ENCODE measurements around the gene MYOM1. TPM values are rescaled to one million over a fixed set of nuclear protein-coding genes. Genes with fewer than 3 reads are reported as not detected.

Gene MYOM1
- total RNA-seq, 2 experiments from 2014 or later = 0.74 to 1.5 TPM

GRCh38 chr18:3048121-3048520 lies 171.6 kb downstream of the MYOM1 start:
- H3K27ac Mint-ChIP-seq = no peak overlapping the region
- Histone ChIP-seq H3K27ac (ENCODE audit: low read depth in 1 of 2, low read length in 2 of 2) (no peak overlapping the region), H3K9me3 (ENCODE audit: control insufficient read depth in 1 of 2, insufficient read depth in 1 of 2, low read length in 2 of 2) (no peaks in the 10 kb centered on the region), H3K4me3 (ENCODE audit: low read length) (no peak overlapping the region), H3K4me1 (ENCODE audit: insufficient read depth, low read length) (peaks cover 17% of the 10 kb centered on the region), H3K36me3 (ENCODE audit: insufficient read depth, low read length) (no peaks in the 10 kb centered on the region), H3K27me3 (ENCODE audit: control insufficient read depth in 1 of 2, insufficient read depth in 2 of 2, low read length in 2 of 2) (no peaks in the 10 kb centered on the region)
- no peak for TF ChIP-seq CTCF (IDR thresholded peaks at IDR 0.05)
- DNase-seq = peak in 1 of 14 experiments; percentile 19
- no peaks in the 10 kb centered on the region for H3K36me3 Mint-ChIP-seq (ENCODE audit: low read depth)
- intact Hi-C loops (cut with DNase I, micrococcal nuclease) = loop anchor here in 1 of 2 experiments (2.0 kb wide), 1 partner anchor 23 kb away; no protein-coding TSS in a partner anchor
- peaks cover 48% of the 10 kb centered on the region for H3K4me1 Mint-ChIP-seq (ENCODE audit: low read depth)
- H3K27me3 Mint-ChIP-seq = no peaks in the 10 kb centered on the region
- H3K9me3 Mint-ChIP-seq = no peaks in the 10 kb centered on the region
- H3K4me3 Mint-ChIP-seq = no peak overlapping the region
- ChIA-PET POLR2A (interaction anchor here (0.7 kb wide), 1 partner anchor 96 kb away, joined by 4 read pairs; no protein-coding TSS in a partner anchor), CTCF (no interaction called here)
- no peak for ATAC-seq (ENCODE audit: poor library complexity)

- Histone ChIP-seq H3K36me3 (ENCODE audit: insufficient read depth, low read length) (no peaks in the 10 kb centered on the region), H3K27me3 (ENCODE audit: control insufficient read depth in 1 of 2, insufficient read depth in 2 of 2, low read length in 2 of 2) (no peaks in the 10 kb centered on the region), H3K4me3 (ENCODE audit: low read length) (no peak overlapping the region), H3K4me1 (ENCODE audit: insufficient read depth, low read length) (peaks cover 5% of the 10 kb centered on the region), H3K9me3 (ENCODE audit: control insufficient read depth in 1 of 2, insufficient read depth in 1 of 2, low read length in 2 of 2) (no peaks in the 10 kb centered on the region), H3K27ac (ENCODE audit: low read depth in 1 of 2, low read length in 2 of 2) (no peak overlapping the region)
- CTCF ChIA-PET = no interaction called here
- POLR2A ChIA-PET = no interaction called here
- H3K4me3 Mint-ChIP-seq = no peak overlapping the region
- H3K4me1 Mint-ChIP-seq (ENCODE audit: low read depth) = peaks cover 33% of the 10 kb centered on the region
- DNase-seq = no peak
- H3K36me3 Mint-ChIP-seq (ENCODE audit: low read depth) = no peaks in the 10 kb centered on the region
- intact Hi-C loops (cut with DNase I, micrococcal nuclease) = no loop called here
- no peaks in the 10 kb centered on the region for H3K27me3 Mint-ChIP-seq
- no peak overlapping the region for H3K27ac Mint-ChIP-seq
- no peaks in the 10 kb centered on the region for H3K9me3 Mint-ChIP-seq
- no peak for TF ChIP-seq CTCF (IDR thresholded peaks at IDR 0.05)
- no peak for ATAC-seq (ENCODE audit: poor library complexity)
Observed at GRCh38 chr18:3046216-3046808, 173.5 kb downstream of the MYOM1 start.

- peaks cover 5% of the 10 kb centered on the region for H3K4me1 ChIP-seq (ENCODE audit: insufficient read depth, low read length)
- Mint-ChIP-seq H3K27me3 (no peaks in the 10 kb centered on the region), H3K4me1 (ENCODE audit: low read depth) (peaks cover 31% of the 10 kb centered on the region), H3K4me3 (no peak overlapping the region), H3K27ac (peak overlapping the region; percentile 63), H3K36me3 (ENCODE audit: low read depth) (no peaks in the 10 kb centered on the region), H3K9me3 (no peaks in the 10 kb centered on the region)
- DNase-seq (no peak), ATAC-seq (ENCODE audit: poor library complexity) (no peak)
- H3K4me3 ChIP-seq (ENCODE audit: low read length) = no peak overlapping the region
- no peaks in the 10 kb centered on the region for H3K27me3 ChIP-seq (ENCODE audit: control insufficient read depth in 1 of 2, insufficient read depth in 2 of 2, low read length in 2 of 2)
- intact Hi-C loops (cut with DNase I, micrococcal nuclease) = no loop called here
- no peak overlapping the region for H3K27ac ChIP-seq (ENCODE audit: low read depth in 1 of 2, low read length in 2 of 2)
- POLR2A ChIA-PET = no interaction called here
- no peaks in the 10 kb centered on the region for H3K9me3 ChIP-seq (ENCODE audit: control insufficient read depth in 1 of 2, insufficient read depth in 1 of 2, low read length in 2 of 2)
- CTCF ChIA-PET = interaction anchor here (2.4 kb wide), 1 partner anchor 18 kb away, joined by 6 read pairs; no protein-coding TSS in a partner anchor
- H3K36me3 ChIP-seq (ENCODE audit: insufficient read depth, low read length) = no peaks in the 10 kb centered on the region
- TF ChIP-seq CTCF (IDR thresholded peaks at IDR 0.05) = no peak
Observed at GRCh38 chr18:3044931-3045698, 174.7 kb downstream of the MYOM1 start.

All from CD4-positive, alpha-beta T cell (primary cell).